ENCODE data around the gene IGSF9.

The IGSF9 gene

DNA sequence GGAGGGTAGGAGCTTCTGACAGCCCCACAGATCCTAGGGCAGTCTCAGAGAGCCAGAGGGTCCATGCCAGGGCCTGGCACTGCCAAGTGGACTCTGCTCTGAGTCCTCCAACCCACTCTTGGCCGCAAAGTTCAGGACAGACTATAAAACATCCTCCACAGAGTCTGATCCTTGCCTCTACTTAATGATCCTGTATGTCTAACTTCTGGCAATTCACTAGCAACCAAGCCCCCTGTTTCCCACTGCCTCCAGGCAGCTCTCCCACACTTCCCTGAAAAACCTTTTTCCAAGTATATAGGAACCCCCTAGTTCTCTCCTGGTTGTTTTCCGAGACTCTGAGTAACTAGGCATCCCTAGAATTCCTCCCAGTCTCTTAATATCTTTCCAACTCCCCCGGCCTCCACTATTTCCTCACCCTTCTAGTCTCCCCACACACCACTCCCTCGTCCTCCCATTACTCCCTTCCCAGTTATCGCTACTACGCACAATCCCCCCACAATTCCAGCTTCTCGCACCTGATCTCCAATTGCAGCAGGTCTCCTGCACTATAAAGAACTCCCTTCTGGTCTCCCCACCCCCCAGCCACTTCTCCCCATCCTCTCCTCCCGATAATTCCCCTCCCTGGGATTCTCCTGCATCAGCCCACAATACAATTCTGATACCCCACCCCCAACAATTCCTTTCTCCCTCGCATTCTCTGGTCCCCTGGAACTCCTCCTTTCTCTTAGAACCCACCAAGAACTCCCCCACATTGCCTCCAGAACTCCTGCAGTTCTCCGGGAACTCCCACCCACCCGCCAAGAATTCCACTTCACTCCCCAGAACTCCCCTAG lies 574 bp downstream of the IGSF9 start:
- no peak for DNase-seq

DNA sequence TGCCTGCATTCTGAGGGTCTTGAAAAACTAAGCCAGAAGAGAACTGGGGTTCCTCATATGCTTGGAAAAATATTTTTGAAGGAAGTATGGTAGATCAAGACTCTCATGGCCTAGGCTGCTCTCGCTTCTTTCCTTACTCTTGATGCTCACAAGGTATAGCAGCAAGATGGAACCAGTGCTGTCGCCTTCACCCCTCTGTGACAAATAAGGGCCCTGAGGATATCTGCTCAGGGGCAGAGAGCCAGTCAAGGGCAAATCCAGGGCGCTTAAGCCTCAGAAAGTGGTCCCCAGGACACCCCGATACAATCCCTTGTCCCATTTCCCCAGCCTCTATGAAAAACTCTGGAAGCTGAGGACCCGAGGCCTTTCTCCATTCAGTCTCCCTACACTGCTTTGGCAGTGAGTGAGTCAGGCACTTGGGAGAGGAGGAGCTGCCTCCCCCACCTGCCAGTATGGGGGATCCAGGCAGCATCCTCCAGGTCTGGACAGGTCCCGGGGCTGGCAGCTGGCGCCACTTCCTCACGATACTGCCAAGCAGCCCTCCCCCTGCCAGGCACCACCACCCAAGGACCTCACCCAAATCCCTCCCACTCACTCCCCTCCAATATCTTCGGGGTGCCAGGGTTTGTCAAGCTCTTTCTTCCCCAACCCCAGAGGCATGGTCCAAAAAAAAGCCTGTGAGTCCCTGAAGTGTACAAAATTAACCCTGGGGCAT lies 1.3 kb downstream of the IGSF9 start:
- no peak for DNase-seq

DNA sequence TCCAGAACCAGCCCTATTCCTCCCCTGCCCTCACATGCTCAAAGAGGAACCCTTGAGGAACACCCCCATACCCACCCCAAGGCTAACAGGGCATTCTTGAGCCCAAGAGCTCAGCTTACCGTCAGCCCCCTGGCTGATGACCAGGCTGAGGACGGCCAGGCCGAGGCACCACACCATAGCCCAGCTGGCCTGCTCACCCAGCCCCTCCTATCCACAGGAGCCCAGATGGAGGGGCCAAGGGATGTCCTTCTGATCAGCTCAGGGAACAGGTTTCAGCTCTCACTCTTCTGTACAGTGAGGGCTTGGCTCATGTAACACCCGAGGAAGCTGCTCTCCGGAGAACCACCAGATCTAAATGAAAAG lies 2.2 kb downstream of the IGSF9 start:
- no peak for DNase-seq

DNA sequence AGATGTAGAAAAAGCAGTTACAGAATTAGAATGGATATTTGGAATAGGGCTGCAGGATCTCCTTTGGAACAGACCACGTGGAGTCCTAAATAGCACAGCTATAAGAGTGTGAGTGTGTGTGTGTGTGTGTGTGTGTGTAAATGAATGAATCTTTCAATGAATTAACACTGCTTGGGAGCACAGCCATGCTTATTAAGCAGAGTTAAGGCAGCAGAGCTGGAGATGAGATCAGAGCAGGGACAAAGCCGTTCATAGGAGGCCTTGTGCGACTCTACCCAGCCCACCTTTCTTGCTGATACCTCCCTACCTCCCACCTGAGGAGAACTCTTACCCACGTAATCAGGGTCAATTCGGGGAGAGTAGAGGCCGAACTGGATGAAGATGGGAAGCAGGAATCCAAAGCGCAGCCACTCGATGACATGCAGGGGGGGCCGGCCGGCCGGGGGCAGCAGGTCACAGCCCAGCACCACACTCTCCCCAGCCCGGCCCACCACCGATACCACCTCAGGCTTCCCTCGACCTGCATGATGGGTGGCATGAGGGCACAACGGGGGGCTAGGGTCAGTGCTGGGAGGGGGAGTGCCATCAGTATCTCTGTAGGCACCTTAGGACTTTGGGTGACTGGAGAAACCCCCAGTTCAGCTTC lies 2.7 kb downstream of the IGSF9 start:
- DNase-seq: no peak

DNA sequence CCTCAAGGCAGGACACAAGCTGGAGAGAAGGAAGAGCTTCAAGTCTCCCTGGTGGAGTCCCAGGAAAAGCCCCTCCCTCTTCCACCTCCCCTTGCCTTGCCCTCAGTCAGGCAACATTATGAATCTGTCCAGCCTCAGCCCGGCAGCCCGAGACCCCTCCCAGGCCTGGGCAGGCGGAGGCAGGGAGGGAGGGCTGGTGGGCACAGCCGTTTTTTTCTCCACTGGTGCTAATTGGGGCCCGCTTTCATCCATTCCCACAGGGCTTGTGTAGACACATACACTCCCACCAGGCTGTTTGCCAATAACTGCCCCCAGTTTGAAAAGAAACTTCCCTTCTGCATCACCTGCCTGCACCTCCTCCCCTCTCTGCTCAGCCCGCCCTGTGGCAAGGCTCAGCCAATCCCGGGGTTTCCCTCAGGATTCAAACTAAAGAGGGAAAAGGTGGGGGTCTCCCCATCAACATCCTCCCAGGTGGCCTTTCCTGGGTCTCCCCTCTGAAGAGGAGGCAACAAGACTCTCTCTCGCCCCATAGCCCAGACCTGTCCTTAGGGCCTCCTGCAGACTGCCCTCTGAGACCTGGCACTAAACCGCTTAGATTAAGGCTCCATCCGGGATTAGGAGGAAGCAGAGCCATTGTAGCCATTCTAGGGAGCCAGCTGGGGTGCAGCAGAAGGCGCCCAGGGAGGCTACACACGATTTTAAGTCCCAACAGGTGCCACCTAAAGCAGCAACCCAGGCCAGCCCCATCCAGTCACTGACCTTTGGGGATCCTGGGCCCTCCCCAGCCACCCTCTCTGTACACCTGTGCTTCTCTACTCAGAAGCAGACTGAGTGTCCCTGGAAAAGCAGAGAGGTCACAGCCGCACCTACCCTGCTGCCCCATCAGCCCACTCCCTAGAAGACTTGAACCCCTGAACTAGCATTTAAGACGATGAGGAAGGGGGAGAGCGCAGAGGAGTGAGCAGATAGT lies 3.5 kb downstream of the IGSF9 start:
- DNase-seq: peak; percentile 93

DNA sequence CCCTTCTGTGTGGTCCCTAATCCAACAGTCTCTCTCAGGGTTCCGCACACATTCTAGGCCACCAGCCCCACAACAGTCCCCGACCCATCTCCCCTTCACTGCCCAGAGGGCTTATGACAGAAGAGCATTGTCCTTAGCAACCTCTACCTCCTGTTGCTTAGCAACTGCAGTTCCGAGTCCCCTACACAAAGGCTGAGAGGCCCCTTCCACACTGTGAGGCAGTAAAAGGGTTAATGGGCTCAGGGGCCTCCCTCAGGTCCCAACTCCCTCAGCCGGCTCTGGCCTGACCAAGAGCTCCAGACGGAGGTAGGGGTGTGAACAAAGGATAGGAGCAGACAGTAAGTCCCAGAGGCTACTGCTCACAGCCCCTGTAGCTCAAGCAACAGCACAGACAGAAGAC lies 4.3 kb downstream of the IGSF9 start:
- DNase-seq: peak; percentile 93

DNA sequence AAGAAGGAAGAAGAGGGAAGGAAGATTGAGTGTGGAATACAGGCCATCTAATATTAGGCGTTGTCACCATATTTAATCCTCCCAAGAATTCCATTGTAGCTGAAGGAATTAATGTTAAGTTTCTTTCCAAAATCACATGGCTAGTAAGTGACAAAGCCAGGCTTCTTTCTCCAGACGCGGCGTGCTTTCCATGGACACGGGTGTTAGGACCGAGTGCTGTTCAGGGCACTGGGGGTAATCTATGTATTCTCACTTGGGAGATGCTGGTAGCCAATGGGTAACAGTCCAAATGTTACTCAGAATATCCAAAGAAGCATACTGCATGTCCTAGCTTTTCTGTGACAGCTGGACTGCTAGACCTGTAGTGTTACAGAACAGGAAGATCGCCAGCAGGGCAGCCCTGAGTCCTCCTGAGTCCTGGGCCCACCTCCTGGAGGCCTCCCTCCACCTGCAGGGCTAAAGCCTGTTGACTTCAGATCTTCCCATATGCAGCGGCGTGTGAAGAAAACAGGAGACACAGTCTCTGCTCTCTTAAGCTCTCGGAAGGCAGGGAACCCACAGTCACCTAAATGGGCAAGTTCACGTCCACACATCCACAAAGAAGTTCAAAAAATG lies 5.3 kb downstream of the IGSF9 start:
- no peak for DNase-seq

DNA sequence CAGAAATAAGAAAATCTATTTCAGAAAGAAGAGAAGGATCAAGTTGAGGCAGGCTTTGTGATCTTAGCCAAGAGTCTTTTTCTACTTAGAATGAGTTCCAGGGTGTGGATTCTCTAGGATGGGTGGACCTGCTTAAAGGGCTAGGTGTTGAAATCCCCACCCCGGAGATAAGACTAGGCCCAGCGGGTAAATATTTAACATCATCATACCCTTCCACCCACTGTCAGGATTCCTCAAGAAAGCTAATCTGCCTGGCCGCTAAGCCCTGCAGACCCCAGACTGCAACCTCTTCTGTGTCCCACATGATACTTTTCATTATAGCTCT lies 5.8 kb downstream of the IGSF9 start:
- no peak for DNase-seq

DNA sequence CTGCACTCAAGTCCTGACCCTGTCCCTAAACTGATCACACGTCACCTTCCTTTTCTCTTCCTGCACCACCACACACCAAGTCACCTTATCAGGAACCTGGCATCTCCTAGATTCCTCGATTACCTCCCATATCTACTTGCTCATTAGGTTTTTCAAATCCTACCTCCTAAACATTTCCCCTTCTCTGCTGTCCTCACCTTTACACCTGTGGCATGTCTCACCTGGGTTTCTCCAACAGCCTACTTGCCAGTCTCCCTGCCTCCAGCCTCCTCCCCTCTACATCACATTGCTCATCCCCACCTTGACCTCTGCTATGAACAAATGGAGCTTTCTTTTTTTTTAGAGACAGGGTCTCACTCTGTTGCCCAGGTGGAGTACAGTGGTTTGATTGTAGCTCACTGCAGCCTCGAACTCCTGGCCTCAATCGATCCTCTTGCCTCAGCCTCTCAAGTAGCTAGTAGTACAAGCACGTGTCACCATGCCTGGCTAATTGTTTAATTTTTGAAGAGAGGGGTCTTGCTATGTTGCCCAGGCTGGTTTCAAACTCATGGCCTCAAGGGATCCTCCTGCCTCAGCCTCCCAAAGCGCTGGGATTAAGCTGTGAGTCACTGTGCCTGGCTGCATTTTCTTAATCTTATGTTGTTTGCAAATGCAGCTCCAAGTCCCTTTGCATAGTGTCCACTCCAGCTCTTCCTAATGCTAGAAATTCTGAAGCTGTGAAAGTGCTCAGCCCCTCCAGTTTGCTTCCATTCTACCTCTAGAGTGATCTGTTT lies 6.3 kb downstream of the IGSF9 start:
- no peak for DNase-seq

DNA sequence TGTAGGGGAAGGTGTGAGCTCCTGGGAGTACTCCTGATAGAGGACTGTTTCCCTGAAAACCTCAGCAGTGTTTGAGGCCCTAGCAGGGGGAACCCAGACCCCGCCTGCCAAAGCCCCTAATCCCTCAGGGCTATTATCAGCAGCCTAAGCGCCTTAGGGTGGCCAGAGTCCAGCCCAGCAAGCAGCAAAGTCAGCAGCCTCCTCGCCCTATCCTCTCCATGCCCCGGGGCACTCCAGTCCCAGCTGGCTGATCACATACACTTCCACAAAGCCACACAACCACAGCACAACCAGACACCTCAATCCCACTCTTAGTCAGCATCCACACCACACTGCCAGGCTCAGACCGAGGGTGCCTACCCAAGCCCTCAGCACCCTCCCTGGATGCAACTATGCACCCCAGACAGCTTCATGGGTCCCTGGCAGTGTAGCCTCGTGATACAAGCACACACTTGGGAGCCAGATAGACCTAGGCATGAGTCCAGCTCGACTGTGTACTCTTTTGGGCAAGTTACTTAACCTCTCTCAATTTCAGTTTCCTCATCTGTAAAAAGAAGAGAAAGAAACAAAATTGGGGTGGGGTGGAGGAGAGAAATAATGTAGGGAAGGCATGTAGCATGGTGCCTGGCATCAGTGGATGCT lies 7.1 kb downstream of the IGSF9 start:
- peak; percentile 51 for DNase-seq

DNA sequence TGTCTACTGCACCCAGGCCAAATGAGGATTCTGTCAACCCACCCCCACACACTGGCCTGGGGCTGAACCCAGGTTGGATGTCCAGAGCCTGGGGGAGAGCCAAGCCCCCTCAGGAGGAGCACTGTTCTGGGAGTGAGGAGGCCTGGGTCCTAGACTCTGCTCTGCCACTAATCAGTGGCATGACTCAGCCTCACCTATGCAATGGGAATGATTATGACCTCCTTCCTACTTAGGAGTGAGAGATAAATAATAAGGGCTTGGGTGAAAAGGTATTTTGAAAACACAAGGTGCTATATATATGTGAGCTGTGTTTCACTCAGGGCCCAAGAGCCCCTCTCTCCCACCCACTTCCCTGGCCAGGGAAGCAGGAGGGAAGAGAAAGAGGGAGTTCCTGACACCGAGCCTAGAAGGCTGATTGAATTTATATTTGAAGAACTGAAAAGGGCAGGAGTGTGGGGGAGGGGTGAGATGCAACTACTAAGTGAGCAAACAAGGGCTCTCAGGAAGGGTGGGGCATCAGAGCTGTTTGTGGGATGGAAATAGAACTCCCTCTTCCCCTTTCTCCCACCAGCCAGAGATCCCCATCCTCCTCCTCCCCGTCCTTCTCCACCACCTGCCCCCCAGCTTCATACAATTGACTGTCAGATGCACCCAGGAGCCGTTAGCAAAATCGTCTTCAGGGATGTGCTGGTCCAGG lies 8.2 kb downstream of the IGSF9 start:
- no peak for DNase-seq

DNA sequence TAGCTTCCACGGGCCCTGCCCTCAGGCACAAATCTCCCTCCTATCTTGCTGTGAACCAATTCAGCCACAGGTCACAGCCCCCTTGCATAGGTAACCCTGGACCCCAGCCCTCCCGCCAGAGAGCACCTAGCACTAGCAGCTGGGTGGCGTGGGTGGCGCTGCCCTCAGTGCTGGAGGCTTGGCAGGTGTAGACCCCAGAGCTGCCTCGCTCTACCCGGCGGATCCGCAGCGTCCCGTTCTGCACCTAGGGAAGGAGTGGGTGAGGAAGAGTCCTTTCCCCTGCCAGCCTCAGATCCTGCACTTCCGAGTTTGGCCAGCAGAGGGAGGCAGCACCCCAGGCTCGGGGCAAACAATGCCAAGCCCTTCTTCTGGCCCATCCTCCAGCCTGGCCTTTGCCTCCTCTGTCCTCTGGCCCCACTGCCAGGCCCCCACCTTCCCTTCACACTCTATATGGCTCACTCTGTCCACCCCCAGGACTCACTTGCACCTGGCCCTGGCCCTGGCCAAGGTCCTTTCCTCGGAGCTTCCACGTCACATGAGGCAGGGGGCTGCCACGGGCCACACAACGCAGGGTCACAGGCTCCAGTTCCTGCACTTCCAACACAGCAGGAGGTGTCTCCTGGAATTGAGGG lies 9.0 kb downstream of the IGSF9 start:
- peak; percentile 89 for DNase-seq

DNA sequence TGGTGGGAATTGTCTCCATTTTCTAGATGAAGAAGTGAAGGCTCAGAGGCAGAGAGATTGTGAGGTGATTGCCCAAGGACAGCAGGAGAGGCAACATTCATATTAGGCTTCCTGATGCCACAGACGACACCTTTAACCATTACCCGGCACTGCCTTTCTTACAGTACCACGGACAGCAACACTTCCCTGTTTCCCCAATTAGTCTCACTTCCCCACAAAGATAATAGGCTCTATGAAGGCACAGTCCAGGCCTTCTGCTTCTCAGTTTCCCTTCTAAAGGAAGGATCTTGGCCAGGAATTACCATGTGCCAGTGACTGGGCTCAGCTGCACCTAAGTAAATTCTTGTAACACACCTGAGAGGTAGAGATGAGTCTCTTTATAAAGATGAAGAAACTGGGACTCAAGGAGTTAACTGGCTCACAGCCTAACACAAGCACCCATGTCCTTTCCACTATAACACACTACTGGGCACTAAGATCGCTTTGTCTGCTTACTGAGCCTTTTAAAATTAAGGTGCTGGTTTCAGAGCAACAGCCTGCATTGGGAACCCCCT lies 9.6 kb downstream of the IGSF9 start:
- DNase-seq: no peak

DNA sequence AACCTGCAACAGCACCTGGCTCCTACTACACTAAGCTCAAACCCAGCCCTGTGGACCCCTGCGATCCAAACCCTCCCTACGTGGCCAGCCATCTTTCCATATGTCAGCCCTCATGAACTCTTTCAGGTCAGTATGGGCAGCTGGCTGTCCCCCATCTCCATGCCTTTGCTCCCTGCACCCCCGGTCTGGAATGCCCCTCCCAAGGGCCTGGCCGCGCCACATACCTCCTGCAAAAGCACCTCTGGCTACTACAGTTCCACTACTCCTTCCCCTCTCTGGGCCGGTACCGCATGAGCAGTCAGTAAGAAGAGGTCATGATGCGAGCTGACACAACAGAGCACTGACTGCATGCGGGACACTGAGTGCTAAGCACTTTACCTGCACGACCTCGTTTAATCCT lies 10.1 kb downstream of the IGSF9 start:
- DNase-seq: no peak

DNA sequence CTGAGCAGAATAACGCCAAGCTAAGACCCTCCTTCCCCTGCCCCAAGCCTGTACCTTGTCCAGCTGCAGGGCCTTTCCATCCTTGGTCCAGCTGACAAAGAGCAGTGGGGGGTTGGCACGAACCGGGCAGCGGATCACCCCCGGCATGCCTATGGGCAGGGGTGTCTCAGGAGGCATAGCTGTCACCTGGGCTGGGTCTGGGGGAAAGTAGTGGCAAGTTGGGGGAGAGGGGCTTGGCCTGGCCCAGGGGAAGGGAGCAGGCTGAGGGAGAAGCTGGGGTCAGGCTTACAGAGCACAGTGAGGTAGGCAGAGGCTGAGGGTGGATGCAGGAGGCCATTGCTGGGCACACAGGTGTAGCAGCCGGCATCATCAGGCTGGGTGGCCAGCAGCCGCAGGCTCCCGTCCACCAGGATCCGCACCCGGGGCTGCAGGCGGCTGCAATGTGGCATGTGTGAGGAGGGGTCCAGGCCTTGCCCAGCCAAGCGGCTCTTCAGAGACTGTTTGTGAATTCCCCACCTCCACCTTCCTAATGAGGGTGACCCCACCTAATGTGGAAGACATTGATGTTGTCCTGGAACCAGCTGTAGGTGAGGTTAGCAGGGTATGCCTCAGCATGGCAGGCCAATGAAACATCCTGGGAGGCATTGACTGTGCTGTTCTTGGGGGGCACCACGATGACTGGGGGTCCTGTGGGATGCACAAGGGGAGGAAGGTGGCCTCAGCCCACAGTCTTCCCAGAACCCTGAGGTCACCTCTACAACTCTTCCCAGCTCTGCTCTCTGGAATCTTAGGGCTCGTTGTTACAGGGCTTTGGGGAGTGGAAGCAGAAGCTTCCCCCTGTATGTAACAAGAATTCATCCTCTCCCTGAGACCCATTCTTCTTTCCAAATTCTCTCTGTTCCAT lies 11.0 kb downstream of the IGSF9 start:
- DNase-seq: no peak

DNA sequence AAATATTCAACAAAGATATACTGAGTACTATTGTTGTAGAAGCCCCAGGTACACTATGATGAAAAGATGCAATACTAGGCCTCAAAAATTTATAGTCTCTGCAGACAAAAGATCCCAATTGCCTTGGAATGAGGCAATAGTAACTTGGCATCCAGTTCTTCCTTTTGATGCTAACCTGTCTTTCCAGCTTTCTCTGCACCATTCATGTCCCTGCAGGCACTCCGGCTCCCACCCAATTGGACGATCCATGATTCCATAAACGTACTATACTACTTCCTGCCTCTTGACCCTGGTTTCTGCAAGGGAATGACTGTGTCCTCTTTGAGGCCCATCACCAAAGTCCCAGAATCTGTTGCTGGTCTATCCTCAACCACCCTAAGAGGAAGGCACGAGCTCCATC lies 12.1 kb downstream of the IGSF9 start:
- no peak for DNase-seq

DNA sequence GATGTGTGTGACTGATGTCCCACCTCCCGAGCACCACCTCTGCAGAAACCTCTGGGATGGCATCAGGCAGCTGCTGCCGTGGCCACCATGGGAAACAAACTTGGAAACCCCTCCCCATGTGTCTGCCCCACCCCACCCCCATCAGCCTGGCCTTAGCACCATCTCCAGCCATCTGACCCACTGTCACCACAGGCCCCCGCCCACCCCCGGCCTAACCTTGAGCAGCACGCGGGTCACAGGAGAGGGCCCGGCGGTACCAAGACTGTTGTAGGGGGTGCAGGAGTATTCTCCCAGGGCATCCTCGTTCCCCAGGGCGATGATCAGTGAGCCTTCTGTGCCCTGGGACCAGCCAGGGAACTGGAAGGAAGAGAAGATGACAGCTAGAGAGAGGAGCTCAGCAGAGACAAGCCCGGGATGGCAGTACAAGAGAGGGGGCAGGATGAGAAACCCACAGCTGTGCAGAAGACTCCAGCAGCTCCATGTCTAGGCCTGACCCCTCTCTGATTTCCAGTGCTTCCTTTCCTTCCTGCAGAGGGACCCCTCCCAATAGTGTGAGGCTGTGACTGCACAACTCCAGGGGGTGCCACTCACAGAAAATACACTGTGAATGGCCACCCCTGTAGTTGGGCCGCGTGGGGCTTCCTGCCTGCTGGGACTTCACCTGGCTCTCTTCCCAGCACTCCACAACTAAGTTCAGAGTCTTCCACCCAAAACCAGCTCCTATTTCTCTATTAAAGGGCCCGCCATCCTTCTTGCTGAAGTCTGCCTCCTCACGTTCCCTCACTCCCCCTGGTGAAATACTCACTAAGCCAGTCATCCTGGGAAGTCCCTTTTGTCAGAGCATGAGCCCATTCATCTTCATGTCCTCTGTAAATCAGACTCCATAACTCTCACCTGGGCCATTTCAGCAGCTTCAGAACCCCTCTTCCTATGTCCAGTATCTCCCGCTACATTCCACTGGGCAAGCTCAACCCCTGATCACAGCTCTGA lies 12.8 kb downstream of the IGSF9 start:
- no peak for DNase-seq
